GM12878 (cell line): Measurements from ENCODE around the gene S100A8. TPM values are rescaled to one million over a fixed set of nuclear protein-coding genes. Genes with fewer than 3 reads are reported as not detected.

Source experiments
- ATAC-seq: fragments of 200-7000 bp; cut with Tn5 transposase; 3 replicates; pipeline ENCODE4 v1.9.1; 2020; ENCODE audit warnings: mild to moderate bottlenecking, moderate library complexity
- BruUV-seq: library from RNA; stranded (reverse); fragments of 400-500 nt; replicated peaks from 2 replicates; lab custom pipeline; 2021; lab: Mats Ljungman, UMichigan
- CTCF ChIA-PET: fragments of 300-600 bp; sonication (Branson Sonifier 250); formaldehyde crosslinking; extraction: SDS; loops from one replicate; lab custom pipeline; 2021; ENCODE audit warnings: inconsistent platforms; lab: Yijun Ruan, JAX
- POLR2A ChIA-PET: fragments of 350-600 bp; formaldehyde crosslinking; extraction: SDS; loops from one replicate; lab custom pipeline; 2021; ENCODE audit warnings: inconsistent platforms; lab: Charles Lee
- RAD21 ChIA-PET: fragments of 300-600 bp; sonication (Branson Sonifier 250); formaldehyde crosslinking; loops from one replicate; lab custom pipeline; 2023; ENCODE audit warnings: antibody characterized with exemption; ENCODE audit not compliant: unreplicated experiment; lab: Charles Lee
- SMC1A ChIA-PET: fragments of 300-600 bp; sonication (Branson Sonifier 250); formaldehyde crosslinking; loops from one replicate; lab custom pipeline; 2023; ENCODE audit not compliant: unreplicated experiment, uncharacterized antibody; lab: Charles Lee
- DNase-seq: peaks from one replicate; pipeline ENCODE4 v3.0.0-alpha.2; 2011; ENCODE audit warnings: low read depth, low spot score
- FAIRE-seq: peaks from 3 replicates; lab custom pipeline; 2011; peaks lifted over from hg19 to GRCh38; lab: Jason Lieb, UNC
- H2AFZ ChIP-seq: 2 replicates; pipeline ENCODE4 v1.6.0; 2011; ENCODE audit warnings: low read depth, low read length, control low read depth; ENCODE audit not compliant: control insufficient read depth
- H3K27ac ChIP-seq: 2 replicates; pipeline ENCODE4 v1.5.1; 2011; ENCODE audit warnings: control low read depth; ENCODE audit not compliant: control insufficient read depth, insufficient read depth
- H3K27me3 ChIP-seq, 2 experiments: replicated peaks in 1 of 2; 2 replicates each; pipeline versions ENCODE4 v1.6.0 to v1.6.1; 2011; ENCODE audit warnings: low read length in 1 of 2; ENCODE audit not compliant: control insufficient read depth in 2 of 2, insufficient read depth in 2 of 2
- H3K36me3 ChIP-seq, 2 experiments: 2 replicates each; pipeline ENCODE4 v1.5.1; 2011; ENCODE audit warnings: low read length in 1 of 2; ENCODE audit not compliant: control insufficient read depth in 2 of 2, insufficient read depth in 2 of 2
- H3K4me1 ChIP-seq: 2 replicates; pipeline ENCODE4 v1.6.1; 2011; ENCODE audit warnings: mild to moderate bottlenecking, low read length, moderate library complexity, mixed read lengths; ENCODE audit not compliant: control insufficient read depth, insufficient read depth
- H3K4me2 ChIP-seq: 2 replicates; pipeline ENCODE4 v1.6.0; 2011; ENCODE audit warnings: control low read depth; ENCODE audit not compliant: control insufficient read depth, insufficient read depth
- H3K4me3 ChIP-seq: fragments of 200-600 bp; sonication (generic); 2 replicates; pipeline ENCODE4 v1.5.1; 2016
- H3K79me2 ChIP-seq: 2 replicates; pipeline ENCODE4 v1.6.0; 2011; ENCODE audit warnings: low read length; ENCODE audit not compliant: control insufficient read depth, insufficient read depth
- H3K9ac ChIP-seq: 2 replicates; pipeline ENCODE4 v1.8.0; 2011; ENCODE audit warnings: low read length, control low read depth, mixed read lengths; ENCODE audit not compliant: control insufficient read depth, insufficient read depth
- H3K9me3 ChIP-seq: replicated peaks from 3 replicates; pipeline ENCODE4 v1.5.1; 2011; ENCODE audit warnings: mild to moderate bottlenecking, low read length; ENCODE audit not compliant: control insufficient read depth, insufficient read depth
- H4K20me1 ChIP-seq: 2 replicates; pipeline ENCODE4 v1.6.0; 2011; ENCODE audit not compliant: control insufficient read depth, insufficient read depth
- CHD4 ChIP-seq: fragments of 200-600 bp; sonication (generic); IDR thresholded peaks from 2 replicates; pipeline ENCODE4 v1.6.1; 2016; ENCODE audit warnings: mild to moderate bottlenecking
- KAT2A ChIP-seq: conservative IDR thresholded peaks from 2 replicates; pipeline ENCODE4 v1.6.1; 2011; ENCODE audit warnings: low read depth, low read length; ENCODE audit not compliant: control insufficient read depth
- WGBS: methylation state at CpG from one replicate; pipeline ENCODE4 v1.1.6; 2016; ENCODE audit warnings: low lambda C conversion rate; ENCODE audit not compliant: insufficient replicate concordance, insufficient coverage; ENCODE audit errors: missing lambda C conversion rate; 5-methylcytosine and 5-hydroxymethylcytosine counted together
- in situ Hi-C: fragments of 300-500 bp; cut with MboI; formaldehyde crosslinking; loops from 9 replicates; pipeline ENCODE4 v1.14.3; 2018; ENCODE audit warnings: mixed read lengths
- intact Hi-C: fragments of 100-400 bp; cut with micrococcal nuclease; formaldehyde crosslinking; loops from one replicate; pipeline ENCODE4 v1.14.2; 2022; ENCODE audit not compliant: unreplicated experiment
- polyA plus RNA-seq, 11 experiments: library from polyadenylated mRNA; depleted of rRNA in 4 of 11; unstranded in 6 of 11; stranded (reverse) in 5 of 11; fragments of >200 nt; fragmentation: Nextera tagmentation in 4 of 11; fragmentation: Illumina TruSeq in 1 of 11; extraction: Ambion mirVana in 4 of 11; extraction: Trizol in 1 of 11; gene quantifications; 1 replicate in 1 of 11; 2 replicates in 10 of 11; pipeline versions ENCODE4 v1.2.1 to v1.2.3, GENCODE V29; 2011 to 2016; ENCODE audit warnings: inconsistent platforms in 2 of 11, missing spikeins in 2 of 11, low read depth in 1 of 11
- total RNA-seq, 4 experiments: library from RNA; depleted of rRNA in 3 of 4; stranded (reverse); fragments of >200 nt in 3 of 4; fragmentation: Illumina TruSeq in 1 of 4; extraction: Trizol in 1 of 4; gene quantifications; 2 replicates each; pipeline versions ENCODE4 v1.2.1 to v1.2.3, GENCODE V29; 2013 to 2021
- TF ChIP-seq, protein P1 (sequence below): fragments of 450-650 bp; IDR thresholded peaks from 2 replicates; pipeline ENCODE4 v1.6.1; 2017; ENCODE audit warnings: borderline replicate concordance
- TF ChIP-seq, protein P2 (sequence below): fragments of 450-650 bp; IDR thresholded peaks from 2 replicates; pipeline ENCODE4 v1.6.1; 2017; ENCODE audit warnings: low read depth, mild to moderate bottlenecking, moderate library complexity

S100A8 gene
- total and polyA plus RNA-seq, 10 of the 15 experiments (the other 5 are each of a cell fraction or from before 2014, with no cell fraction given), result 0.28 TPM; not detected in 9

DNA sequence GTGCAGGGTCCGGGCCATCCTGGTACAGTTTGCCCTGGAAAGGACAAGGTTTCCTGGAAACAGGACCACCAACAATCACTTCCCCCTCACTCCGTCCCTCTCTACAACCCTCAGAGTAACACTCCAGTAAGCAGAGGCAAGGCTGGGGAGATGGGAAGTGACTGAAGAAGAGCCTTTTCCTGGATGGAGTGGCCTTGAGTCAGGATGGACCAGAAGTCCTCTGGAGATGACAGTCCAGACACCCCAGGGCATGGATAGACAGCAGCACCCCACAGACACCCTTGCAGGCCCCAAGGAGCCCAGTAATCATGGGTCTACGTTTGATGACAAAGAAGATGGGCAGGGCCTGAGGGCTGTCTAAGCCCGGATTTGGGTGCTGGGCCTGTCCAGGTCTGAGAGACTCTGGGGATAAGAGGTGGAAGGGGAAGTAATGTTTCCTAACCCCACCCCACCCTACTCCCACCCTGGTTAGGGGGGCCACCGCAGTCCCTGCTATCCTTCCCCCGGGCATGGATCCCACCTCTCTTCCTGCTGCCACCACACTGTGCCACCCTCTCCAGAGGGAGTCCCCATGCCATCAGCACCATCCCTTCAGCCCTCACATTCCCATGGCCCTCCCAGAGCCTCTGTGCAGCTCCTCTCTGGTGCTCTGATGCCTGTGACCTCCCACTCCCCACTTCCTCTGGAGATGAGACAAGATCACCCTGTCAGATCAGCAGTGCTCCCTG is 7.2 kb upstream of the S100A8 start:
- no peak for DNase-seq
- no peaks in the 10 kb centered on the region for H3K9me3 ChIP-seq
- no peak overlapping the region for H3K4me3 ChIP-seq
- no peak for TF ChIP-seq CHD4
- TF ChIP-seq, protein P1, sequence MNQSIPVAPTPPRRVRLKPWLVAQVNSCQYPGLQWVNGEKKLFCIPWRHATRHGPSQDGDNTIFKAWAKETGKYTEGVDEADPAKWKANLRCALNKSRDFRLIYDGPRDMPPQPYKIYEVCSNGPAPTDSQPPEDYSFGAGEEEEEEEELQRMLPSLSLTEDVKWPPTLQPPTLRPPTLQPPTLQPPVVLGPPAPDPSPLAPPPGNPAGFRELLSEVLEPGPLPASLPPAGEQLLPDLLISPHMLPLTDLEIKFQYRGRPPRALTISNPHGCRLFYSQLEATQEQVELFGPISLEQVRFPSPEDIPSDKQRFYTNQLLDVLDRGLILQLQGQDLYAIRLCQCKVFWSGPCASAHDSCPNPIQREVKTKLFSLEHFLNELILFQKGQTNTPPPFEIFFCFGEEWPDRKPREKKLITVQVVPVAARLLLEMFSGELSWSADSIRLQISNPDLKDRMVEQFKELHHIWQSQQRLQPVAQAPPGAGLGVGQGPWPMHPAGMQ, result no peak
- TF ChIP-seq, protein P2, sequence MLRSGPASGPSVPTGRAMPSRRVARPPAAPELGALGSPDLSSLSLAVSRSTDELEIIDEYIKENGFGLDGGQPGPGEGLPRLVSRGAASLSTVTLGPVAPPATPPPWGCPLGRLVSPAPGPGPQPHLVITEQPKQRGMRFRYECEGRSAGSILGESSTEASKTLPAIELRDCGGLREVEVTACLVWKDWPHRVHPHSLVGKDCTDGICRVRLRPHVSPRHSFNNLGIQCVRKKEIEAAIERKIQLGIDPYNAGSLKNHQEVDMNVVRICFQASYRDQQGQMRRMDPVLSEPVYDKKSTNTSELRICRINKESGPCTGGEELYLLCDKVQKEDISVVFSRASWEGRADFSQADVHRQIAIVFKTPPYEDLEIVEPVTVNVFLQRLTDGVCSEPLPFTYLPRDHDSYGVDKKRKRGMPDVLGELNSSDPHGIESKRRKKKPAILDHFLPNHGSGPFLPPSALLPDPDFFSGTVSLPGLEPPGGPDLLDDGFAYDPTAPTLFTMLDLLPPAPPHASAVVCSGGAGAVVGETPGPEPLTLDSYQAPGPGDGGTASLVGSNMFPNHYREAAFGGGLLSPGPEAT, result no peak
- TF ChIP-seq KAT2A, result no peak
- no peak for FAIRE-seq
- ChIA-PET RAD21 (no interaction called here), CTCF (no interaction called here), POLR2A (no interaction called here), SMC1A (no interaction called here)
- H3K4me2 ChIP-seq, result no peak overlapping the region
- ATAC-seq, result no peak
- 22% methylated on average over 6 of the region's 6 CpGs for WGBS
- intact Hi-C loops, result no loop called here
- H3K36me3 ChIP-seq, result no peaks in the 10 kb centered on the region
- no peaks in the 10 kb centered on the region for H3K4me1 ChIP-seq
- H3K9ac ChIP-seq, result no peak overlapping the region
- no TSS peak for BruUV-seq
- H2AFZ ChIP-seq, result no peak overlapping the region
- in situ Hi-C loops, result no loop called here
- H4K20me1 ChIP-seq, result no peaks in the 10 kb centered on the region
- H3K79me2 ChIP-seq, result no peaks in the 10 kb centered on the region
- H3K27ac ChIP-seq, result no peak overlapping the region
- peaks cover 0 to 6% of the 10 kb centered on the region in 2 experiments; a peak in 2 of 4 replicates for H3K27me3 ChIP-seq
